SK-N-SH treated with all-trans-retinoic acid at 6 μM for 48 hours (cell line): Measurements from ENCODE around the gene SLC26A8.

ENCODE experiments used
- ARNTL ChIP-seq: fragments of 450-650 bp; formaldehyde crosslinking; IDR thresholded peaks from 2 replicates; pipeline ENCODE4 v1.5.0; 2020; ENCODE audit warnings: low read depth, mild to moderate bottlenecking, moderate library complexity, borderline replicate concordance
- BACH2 ChIP-seq: fragments of 250-450 bp; sonication (Bioruptor Pico); IDR thresholded peaks from 2 replicates; pipeline ENCODE4 v1.9.0; 2021; ENCODE audit warnings: mild to moderate bottlenecking, borderline replicate concordance
- CSDC2 ChIP-seq: fragments of 250-450 bp; sonication (Bioruptor Pico); IDR thresholded peaks from 2 replicates; pipeline ENCODE4 v1.5.0; 2020; ENCODE audit warnings: mild to moderate bottlenecking, moderate library complexity
- GLIS3 ChIP-seq: fragments of 250-450 bp; sonication (Bioruptor Pico); IDR thresholded peaks from 2 replicates; pipeline ENCODE4 v1.5.0; 2020; ENCODE audit warnings: mild to moderate bottlenecking, moderate library complexity
- PPARA ChIP-seq: fragments of 250-450 bp; sonication (Bioruptor Pico); IDR thresholded peaks from 2 replicates; pipeline ENCODE4 v1.5.0; 2020; ENCODE audit warnings: mild to moderate bottlenecking, borderline replicate concordance
- RARB ChIP-seq: fragments of 250-450 bp; sonication (Bioruptor Pico); IDR thresholded peaks from 2 replicates; pipeline ENCODE4 v1.8.0; 2021; ENCODE audit warnings: mild to moderate bottlenecking, moderate library complexity
- TCF4 ChIP-seq: fragments of 250-450 bp; sonication (Bioruptor Pico); IDR thresholded peaks from 2 replicates; pipeline ENCODE4 v1.8.0; 2021; ENCODE audit warnings: mild to moderate bottlenecking, moderate library complexity, borderline replicate concordance
- ZFP3 ChIP-seq: fragments of 250-450 bp; sonication (Bioruptor Pico); IDR thresholded peaks from 2 replicates; pipeline ENCODE4 v1.5.0; 2020; ENCODE audit warnings: mild to moderate bottlenecking, moderate library complexity
- ZFP30 ChIP-seq: fragments of 450-650 bp; formaldehyde crosslinking; IDR thresholded peaks from 2 replicates; pipeline ENCODE4 v1.5.0; 2022; ENCODE audit warnings: mild to moderate bottlenecking, moderate library complexity
- TF ChIP-seq, protein P1 (sequence below): fragments of 250-450 bp; sonication (Bioruptor Pico); IDR thresholded peaks from 2 replicates; pipeline ENCODE4 v1.8.0; 2020; ENCODE audit warnings: mild to moderate bottlenecking, moderate library complexity, borderline replicate concordance
- TF ChIP-seq, protein P2 (sequence below): fragments of 250-450 bp; sonication (Bioruptor Pico); IDR thresholded peaks from 2 replicates; pipeline ENCODE4 v1.8.0; 2021; ENCODE audit warnings: low read depth, mild to moderate bottlenecking, moderate library complexity, borderline replicate concordance

DNA sequence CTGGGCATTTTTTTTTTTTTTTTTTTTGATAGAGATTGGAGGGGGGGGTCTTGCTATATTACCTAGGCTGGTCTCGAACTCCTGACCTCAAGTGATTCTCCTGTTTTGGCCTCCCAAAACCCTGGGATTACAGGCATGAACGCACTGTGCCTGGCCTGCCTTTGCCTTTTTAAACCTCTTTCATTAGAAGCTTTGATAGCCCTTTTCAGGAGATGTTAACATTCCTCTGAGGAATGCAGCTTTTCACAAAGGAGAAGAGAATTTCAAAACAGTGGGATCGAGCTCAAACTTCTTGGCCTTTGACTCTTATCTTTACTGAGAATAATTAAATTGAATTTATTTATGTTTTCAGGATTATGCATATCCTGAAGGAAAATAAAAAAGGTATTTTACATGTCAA is 31.3 kb downstream of the SLC26A8 start:
- TF ChIP-seq ZFP3 (CRISPR knock-in tag), result no peak
- TF ChIP-seq CSDC2 (CRISPR knock-in tag), result no peak
- no peak for TF ChIP-seq BACH2 (CRISPR knock-in tag)
- TF ChIP-seq, protein P1, sequence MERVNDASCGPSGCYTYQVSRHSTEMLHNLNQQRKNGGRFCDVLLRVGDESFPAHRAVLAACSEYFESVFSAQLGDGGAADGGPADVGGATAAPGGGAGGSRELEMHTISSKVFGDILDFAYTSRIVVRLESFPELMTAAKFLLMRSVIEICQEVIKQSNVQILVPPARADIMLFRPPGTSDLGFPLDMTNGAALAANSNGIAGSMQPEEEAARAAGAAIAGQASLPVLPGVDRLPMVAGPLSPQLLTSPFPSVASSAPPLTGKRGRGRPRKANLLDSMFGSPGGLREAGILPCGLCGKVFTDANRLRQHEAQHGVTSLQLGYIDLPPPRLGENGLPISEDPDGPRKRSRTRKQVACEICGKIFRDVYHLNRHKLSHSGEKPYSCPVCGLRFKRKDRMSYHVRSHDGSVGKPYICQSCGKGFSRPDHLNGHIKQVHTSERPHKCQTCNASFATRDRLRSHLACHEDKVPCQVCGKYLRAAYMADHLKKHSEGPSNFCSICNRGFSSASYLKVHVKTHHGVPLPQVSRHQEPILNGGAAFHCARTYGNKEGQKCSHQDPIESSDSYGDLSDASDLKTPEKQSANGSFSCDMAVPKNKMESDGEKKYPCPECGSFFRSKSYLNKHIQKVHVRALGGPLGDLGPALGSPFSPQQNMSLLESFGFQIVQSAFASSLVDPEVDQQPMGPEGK (CRISPR knock-in tag), result no peak
- no peak for TF ChIP-seq ARNTL
- no peak for TF ChIP-seq ZFP30 (CRISPR knock-in tag)
- no peak for TF ChIP-seq RARB (CRISPR knock-in tag)
- TF ChIP-seq PPARA (CRISPR knock-in tag), result no peak
- TF ChIP-seq GLIS3, result no peak
- TF ChIP-seq, protein P2, sequence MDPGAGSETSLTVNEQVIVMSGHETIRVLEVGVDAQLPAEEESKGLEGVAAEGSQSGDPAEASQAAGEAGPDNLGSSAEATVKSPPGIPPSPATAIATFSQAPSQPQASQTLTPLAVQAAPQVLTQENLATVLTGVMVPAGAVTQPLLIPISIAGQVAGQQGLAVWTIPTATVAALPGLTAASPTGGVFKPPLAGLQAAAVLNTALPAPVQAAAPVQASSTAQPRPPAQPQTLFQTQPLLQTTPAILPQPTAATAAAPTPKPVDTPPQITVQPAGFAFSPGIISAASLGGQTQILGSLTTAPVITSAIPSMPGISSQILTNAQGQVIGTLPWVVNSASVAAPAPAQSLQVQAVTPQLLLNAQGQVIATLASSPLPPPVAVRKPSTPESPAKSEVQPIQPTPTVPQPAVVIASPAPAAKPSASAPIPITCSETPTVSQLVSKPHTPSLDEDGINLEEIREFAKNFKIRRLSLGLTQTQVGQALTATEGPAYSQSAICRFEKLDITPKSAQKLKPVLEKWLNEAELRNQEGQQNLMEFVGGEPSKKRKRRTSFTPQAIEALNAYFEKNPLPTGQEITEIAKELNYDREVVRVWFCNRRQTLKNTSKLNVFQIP, result no peak
- no peak for TF ChIP-seq TCF4 (CRISPR knock-in tag)
